ENCODE results near the gene SLC34A1. TPM values are rescaled to one million over a fixed set of nuclear protein-coding genes. Genes with fewer than 3 reads are reported as not detected.

The SLC34A1 gene
- total and polyA plus RNA-seq, 2 experiments from 2014 or later, result not detected

DNA sequence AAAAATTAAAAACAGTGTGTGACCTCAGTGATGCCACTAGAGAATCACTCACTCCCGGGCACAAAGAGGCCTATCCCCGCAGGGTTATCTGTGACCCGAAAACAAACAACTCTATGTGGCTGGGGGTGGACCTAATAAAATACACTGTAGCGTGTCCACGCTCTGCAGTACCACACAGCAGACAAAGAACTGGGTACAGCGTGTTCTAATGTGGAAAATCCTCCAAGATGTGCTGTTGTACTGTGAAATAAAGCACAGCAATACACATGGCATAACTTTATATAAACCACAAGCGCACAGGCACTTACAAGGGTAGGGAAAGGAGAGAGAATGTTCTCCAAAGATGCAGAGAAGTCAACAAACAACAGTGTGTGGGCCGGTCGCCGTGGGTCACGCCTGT is 8.1 kb upstream of the SLC34A1 start:
- peaks cover 19% of the 10 kb centered on the region for H3K4me1 Mint-ChIP-seq

More for the DNA sequence above, 8.1 kb upstream of the SLC34A1 start:
- H3K9me3 Mint-ChIP-seq, result no peaks in the 10 kb centered on the region
- H3K27ac ChIP-seq (ENCODE audit: low read depth), result no peak overlapping the region
- no peak overlapping the region for H3K27ac Mint-ChIP-seq
- no peak overlapping the region for H2AFZ ChIP-seq
- no peak overlapping the region for H3K4me3 Mint-ChIP-seq
- ATAC-seq (no peak), DNase-seq (ENCODE audit: low spot score) (no peak)
- no peak overlapping the region for H3K4me2 ChIP-seq
- no peaks in the 10 kb centered on the region for H4K20me1 ChIP-seq (replicated peaks; ENCODE audit: insufficient read depth)
- no peaks in the 10 kb centered on the region for H3K36me3 Mint-ChIP-seq (ENCODE audit: low read depth)
- H3K27me3 ChIP-seq (ENCODE audit: insufficient read depth), result no peaks in the 10 kb centered on the region
- no peak overlapping the region for H3K4me3 ChIP-seq
- H3K36me3 ChIP-seq (ENCODE audit: insufficient read depth), result no peaks in the 10 kb centered on the region
- peaks cover 18% of the 10 kb centered on the region for H3K4me1 ChIP-seq (ENCODE audit: insufficient read depth)
- TF ChIP-seq, protein P1, sequence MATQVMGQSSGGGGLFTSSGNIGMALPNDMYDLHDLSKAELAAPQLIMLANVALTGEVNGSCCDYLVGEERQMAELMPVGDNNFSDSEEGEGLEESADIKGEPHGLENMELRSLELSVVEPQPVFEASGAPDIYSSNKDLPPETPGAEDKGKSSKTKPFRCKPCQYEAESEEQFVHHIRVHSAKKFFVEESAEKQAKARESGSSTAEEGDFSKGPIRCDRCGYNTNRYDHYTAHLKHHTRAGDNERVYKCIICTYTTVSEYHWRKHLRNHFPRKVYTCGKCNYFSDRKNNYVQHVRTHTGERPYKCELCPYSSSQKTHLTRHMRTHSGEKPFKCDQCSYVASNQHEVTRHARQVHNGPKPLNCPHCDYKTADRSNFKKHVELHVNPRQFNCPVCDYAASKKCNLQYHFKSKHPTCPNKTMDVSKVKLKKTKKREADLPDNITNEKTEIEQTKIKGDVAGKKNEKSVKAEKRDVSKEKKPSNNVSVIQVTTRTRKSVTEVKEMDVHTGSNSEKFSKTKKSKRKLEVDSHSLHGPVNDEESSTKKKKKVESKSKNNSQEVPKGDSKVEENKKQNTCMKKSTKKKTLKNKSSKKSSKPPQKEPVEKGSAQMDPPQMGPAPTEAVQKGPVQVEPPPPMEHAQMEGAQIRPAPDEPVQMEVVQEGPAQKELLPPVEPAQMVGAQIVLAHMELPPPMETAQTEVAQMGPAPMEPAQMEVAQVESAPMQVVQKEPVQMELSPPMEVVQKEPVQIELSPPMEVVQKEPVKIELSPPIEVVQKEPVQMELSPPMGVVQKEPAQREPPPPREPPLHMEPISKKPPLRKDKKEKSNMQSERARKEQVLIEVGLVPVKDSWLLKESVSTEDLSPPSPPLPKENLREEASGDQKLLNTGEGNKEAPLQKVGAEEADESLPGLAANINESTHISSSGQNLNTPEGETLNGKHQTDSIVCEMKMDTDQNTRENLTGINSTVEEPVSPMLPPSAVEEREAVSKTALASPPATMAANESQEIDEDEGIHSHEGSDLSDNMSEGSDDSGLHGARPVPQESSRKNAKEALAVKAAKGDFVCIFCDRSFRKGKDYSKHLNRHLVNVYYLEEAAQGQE (IDR thresholded peaks at IDR 0.05; ENCODE audit: unreplicated experiment), result no peak
- TF ChIP-seq ZNF114 (CRISPR knock-in tag; IDR thresholded peaks at IDR 0.05) (no peak), EZH2 (IDR thresholded peaks at IDR 0.05; ENCODE audit: low read depth, unreplicated experiment) (no peak), ETS1 (IDR thresholded peaks at IDR 0.05) (no peak), POLR2AphosphoS5 (IDR thresholded peaks at IDR 0.05; ENCODE audit: low read depth) (no peak), ZNF462 (CRISPR knock-in tag; IDR thresholded peaks at IDR 0.05) (no peak), ZNF331 (CRISPR knock-in tag; IDR thresholded peaks at IDR 0.05; ENCODE audit: low read depth) (no peak), STAT1 (IDR thresholded peaks at IDR 0.05; ENCODE audit: unreplicated experiment) (no peak), NANOG (IDR thresholded peaks at IDR 0.05; ENCODE audit: borderline replicate concordance) (no peak), EZH2phosphoT487 (IDR thresholded peaks at IDR 0.05; ENCODE audit: unreplicated experiment) (no peak), JUNB (IDR thresholded peaks at IDR 0.05; ENCODE audit: unreplicated experiment) (no peak)
- H3K27me3 Mint-ChIP-seq (ENCODE audit: insufficient read depth, low read depth, poor library complexity), result peaks cover 20% of the 10 kb centered on the region
- H3F3A ChIP-seq (replicated peaks; ENCODE audit: low read depth), result 0 out of 2 replicates have a peak, but pooled peaks cover 2% of the 10 kb centered on the region
- no peaks in the 10 kb centered on the region for H3K9me2 ChIP-seq (ENCODE audit: insufficient read depth)
- H3K79me2 ChIP-seq (replicated peaks; ENCODE audit: insufficient read depth), result no peaks in the 10 kb centered on the region

Measured in GM23338 (cell line).